G401.6 (cell line): ENCODE results near the gene ZNF438.
"Not testable (repeated sequence)": the region's sequence is repeated elsewhere in the genome, so short reads cannot be mapped to it uniquely, and the experiment has no call there.

Experiments used
- FAIRE-seq: peaks from 2 replicates; lab custom pipeline; 2012; peaks lifted over from hg19 to GRCh38; lab: Jason Lieb, UNC

The ZNF438 gene

DNA sequence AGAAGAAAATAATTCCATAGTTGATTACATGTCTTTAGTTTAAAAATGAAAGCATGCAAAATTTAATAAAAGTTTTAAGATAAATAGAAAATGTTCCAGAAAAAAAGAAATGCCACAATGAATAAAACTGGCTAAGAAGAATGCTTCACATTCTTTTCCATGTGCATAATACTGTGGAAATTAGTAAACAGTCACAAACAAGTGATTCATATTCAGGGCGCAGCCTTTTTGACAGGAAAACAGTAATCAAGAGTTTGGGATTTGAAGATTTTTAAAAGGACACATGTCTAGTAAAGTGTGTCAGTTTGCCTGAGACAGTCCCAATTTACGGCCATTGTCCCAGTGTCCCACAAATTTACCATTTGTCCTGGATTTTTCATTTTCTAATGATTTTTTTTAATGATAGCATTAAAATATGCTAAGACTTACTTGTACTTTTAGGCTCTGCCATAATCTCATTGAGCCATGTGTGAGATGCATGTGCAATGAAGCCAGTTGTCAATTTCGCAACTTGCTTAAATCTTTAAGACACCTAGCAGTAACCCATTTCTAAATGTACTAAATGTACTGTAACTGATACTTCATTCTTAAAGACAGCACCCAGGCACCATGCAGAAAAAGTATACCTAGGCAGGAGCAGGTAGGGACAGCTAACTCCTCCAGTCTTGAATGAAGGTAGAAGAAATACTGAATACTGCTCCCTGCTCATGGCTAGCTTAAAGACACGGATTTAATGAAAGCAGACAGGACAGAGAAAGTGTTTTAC is 46.9 kb downstream of the ZNF438 start:
- FAIRE-seq = no peak

DNA sequence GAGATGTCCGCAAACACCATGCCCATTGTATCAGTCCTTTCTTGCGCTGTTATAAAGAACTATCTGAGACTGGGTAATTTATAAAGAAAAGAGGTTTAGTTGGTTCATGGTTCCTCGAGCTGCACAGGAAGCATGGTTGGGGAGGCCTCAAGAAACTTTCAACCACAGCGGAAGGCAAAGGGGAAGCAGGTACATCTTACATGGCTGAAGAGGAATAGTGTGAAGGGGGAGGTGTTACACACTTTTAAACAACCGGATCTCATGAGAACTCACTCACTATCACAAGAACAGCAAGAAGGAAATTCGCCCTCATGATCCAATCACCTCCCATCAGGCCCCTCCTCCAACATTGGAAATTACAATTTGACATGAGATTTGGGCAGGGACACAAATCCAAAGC is 48.5 kb downstream of the ZNF438 start:
- FAIRE-seq = not testable (repeated sequence)

DNA sequence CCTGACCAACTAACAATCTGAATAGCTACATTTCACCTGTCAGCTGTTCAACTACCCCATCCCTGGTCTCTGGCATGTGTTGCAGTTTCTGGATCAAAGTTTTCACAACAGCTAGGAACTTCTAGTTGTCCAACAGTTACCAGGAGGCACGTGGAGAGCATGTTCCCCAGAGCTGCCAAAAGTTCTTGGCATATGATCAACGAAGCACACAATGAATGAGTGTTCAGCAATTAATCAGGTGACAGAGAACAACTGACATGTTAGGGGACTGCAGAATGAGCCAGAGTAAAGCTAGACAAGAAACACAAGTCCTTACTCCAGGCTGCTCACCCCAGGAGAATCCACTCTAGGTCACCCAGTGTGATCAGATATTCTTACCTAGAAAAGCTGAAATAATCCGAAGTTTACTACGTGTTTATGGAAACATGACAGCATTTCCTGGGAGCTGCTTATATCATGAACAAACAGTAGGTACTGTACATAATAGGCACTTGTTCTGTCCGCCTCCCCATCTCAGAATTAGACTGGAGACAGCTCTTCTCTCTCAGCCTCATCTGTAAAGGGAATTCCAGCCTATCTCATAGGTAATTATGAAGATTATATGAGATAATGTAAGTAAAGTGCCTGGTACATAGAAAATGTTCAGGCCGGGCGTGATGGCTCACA is 50.6 kb downstream of the ZNF438 start:
- FAIRE-seq = no peak

DNA sequence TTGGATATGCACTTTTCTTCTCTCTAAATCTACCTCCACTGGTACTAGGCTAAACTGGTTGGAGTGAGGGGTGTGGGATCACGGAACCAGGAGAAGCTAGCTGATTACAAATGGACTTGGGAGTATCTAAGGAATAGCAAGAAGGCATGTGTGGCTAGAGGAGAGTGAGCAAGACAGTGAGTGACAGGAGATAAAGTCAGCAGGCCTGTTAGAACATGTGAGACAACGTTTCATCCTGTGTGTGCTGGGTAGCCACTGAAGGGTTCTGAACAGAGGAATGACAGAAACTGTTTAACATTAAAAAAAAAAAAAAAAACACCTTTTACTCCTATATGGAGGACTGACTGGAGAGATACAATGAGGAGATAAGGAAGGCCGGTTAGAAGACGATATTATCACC is 51.7 kb downstream of the ZNF438 start:
- no peak for FAIRE-seq

DNA sequence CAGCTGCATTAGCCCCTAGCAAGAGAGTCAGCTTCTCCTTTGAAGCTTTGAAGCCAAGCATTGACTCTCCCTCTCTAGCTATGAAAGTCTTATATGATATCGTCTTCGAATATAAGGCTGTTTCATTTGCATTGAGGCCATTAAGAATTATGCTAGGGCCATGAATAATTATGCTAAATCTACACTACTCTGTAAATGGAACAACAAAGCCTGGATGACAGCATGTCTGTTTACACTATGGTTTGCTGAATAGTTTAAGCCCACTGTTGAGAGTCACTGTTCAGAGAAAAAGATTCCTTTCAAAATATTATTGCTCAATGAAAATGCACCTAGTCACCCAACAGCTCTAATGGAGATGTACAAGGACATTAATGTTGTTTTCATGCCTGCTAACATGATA is 52.8 kb downstream of the ZNF438 start:
- no peak for FAIRE-seq

DNA sequence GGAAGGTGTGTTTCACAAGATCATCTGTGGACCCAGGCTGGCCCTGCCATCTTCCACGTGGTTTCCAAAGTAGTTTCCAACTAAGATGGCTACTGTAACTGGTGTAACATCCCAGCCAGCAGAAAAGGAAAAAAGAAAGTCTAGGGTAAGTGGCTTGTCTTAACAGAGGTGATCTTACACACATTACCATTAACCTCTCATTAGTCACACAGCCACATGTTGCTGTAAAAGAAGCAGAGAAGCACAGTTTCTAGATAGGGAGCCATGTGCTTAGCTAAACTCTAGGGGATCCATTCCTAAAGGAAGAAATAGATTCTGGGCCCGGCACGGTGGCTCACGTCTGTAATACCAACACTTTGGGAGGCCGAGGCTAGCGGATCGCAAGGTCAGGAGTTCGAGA is 54.3 kb downstream of the ZNF438 start:
- no peak for FAIRE-seq

DNA sequence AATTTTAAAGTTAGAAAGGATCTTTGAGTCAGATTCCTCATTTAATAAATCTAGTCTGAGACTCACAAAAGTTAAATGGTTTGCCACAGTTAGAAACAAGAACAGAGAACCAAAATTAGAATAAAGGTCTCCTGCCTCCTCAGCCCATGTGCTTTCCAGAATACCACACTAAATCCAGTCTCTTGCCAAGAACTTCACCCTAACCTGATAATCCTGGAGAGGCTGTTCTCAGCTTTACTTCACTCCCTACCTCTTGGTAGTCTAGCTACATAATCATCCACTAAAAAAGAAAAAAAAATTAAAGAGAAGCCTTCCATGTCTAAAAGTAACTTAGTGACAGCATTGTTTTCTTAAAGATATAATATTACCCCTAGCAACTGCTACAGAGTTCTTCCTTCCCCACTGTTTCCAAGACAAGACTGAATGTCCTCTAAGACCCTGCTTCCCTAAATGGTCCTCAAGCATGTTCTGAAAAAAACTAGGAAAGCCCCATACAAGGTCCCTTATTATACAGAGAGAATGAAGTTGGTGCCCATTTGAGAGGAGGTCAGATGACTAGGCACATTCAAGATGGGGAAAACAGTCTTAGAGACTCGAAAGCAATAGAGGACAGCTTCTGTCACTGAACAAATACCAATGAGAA is 56.8 kb downstream of the ZNF438 start:
- no peak for FAIRE-seq

DNA sequence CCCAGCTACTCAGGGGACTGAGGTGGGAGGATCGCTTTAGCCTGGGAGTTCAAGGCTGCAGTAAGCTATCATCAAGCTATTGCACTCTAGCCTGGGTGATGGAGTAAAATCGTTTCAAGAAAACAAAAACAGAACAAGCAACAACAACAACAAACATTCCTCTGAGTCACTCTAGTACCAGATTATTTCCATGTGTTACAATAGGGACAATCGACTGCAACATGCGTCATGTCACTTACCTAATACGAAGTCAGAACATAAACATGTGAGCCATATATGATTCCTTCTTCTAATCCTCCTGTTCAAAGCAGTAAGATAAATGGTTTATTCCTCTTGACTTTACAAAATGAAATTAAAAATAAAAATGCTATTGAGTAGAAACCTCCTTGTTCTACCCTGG is 57.3 kb downstream of the ZNF438 start:
- no peak for FAIRE-seq

DNA sequence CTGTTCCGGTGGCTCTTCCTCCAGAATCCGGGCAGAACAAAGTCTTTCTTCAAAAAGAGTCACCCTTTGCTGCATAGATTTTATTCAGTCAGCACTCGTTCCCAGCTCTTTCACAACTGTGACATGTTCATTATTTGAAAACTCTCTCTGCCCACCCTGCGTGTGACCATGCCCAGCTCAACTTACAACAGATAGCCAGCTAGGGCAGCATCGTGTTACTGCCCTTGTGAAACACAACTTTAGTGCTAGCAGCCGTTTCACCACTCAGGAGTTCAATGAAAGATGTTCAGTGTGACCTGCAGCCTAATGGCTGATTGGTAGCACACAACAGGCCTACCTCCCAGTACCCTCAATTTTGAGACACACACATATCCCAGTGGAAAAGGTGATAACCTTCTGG is 57.9 kb downstream of the ZNF438 start:
- no peak for FAIRE-seq

DNA sequence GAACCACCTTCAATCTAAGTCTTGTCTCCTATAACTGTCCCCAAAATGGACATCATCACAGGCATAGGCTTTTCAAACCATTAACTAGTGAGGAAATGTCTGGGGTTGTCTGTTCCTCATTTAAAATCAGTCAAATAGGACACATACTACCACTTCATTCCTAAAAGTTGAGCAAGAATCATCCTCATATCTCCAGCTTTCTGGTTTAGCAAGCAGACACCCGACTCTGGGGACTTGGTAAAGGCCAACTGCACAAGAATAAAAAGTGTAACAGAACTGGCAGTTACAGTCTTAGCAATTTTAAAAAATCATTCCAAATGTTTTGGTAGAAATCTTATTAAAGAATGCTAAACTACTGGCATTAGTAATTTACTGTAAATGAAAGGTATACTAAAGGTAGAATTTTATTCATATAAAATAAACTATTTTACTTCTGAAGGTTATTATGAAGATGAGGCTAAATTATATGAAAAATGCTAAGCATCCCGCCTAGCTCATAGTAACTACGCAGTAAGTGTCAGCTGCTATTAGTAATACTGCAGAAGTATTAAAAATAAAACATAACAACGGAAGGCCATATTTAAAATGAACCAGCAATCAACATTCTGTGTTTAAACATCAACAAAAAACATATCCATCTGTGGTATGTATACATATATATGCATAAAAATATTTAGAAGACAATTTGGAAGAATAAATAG is 60.8 kb downstream of the ZNF438 start:
- FAIRE-seq = no peak

DNA sequence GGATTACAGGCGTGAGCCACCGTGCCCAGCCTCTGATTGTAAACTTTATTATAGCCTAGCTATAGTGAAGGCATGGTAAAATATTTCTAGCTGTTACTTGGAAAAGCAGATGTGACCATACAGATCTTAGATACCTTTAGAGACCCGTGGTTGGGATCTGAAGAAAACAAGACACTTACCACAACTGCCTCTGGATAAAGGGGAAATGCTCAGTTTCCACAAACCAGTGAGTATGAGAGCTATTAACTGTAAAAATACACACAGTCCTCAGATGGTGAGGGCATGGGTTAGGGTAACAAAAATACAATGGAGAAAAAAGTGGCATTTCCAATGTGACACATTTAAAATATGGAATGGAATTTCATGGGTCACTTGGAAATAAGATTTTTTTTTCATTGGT is 63.0 kb downstream of the ZNF438 start:
- no peak for FAIRE-seq

DNA sequence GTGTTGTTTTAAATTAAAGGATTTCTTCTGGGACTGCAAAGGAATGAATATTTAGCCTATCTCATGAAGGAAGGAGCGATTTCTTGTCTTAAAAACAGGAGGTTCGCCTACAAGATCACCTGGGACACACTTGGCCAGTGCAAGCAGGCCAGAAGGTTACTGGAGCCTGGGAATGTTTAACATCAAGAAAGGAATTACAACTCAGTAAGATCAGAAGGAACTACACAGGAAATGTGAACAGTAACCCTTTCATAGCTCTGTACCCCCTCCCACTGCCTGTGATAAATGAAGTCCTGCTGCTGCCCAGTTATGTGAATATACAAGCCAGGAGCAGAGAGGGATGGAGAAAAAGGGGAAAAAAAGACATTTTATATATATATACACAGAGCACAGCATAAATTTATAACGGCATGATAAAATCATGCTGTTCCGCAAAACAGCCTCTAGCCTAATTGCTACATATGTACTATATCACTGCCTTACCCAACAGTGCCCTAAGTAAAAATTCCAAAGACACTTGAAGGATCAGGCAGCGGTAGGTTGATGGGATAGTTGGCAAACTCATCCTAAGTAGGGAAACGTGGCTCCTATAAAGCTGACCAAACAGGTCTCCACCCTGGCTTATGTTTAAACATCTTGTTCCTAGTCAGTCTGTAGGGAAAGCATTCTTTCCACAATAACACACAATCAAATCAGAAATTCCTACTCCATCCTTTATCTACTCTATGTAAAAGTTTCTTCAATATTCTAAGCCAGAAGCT is 63.8 kb downstream of the ZNF438 start:
- no peak for FAIRE-seq

DNA sequence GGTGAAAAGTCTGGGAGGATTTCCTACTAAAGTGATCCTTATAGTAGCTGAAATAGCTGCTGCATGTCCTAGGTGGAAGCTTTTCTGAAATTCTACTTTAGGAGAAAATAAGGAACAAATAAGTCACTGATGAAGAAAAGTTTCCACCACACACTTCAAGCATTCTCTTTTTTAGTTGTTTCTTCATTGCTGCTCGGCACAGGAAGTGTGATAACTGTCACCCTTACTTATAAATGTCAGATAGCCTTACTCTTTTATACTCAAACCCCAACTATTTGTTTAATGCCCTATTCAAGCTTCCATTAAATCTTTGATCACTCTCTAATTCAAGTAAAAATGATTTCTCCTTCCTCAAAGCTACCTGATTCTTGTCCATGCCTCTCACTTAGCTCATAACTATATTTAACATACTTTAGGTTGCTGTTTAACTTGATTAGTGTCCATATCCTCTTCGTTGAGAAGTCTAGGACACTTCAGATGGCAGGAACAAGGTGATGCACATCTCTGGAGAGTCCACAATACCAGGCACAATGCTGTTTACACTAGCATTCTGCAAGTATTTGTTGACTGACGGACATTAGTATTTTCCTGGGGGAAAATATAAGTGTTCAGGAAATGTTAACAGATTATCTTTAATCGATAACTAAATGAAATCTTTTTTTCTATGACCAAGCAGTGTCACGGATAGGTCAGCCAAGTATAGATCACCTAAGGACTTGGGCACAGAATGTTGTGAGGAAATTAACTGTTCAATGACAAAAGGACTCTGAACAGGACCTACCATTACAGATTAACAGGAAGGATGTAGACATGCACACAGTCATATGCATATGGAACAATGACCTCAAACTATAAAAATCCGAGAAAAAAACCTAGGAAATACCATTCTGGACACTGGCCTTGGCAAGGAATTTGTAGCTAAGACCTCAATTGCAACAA is 67.4 kb downstream of the ZNF438 start:
- no peak for FAIRE-seq

DNA sequence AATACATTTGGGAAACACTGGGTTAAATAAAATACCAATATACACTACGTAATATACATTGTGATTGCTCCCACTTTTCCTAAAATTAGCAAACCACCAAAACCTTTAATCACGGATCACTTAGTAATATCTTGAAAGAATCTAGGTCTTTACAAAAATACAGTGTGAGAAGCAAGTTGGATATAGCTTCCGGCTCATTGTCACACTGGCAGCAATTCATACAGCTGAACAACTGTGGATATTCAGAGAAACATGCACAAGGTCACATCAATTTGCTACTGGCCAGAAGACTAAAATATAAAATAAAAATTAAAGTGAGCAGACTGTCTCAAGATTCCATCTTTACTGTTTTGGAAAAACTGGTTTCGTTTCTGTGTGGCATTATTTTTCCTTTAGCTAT is 69.1 kb downstream of the ZNF438 start:
- FAIRE-seq = no peak

DNA sequence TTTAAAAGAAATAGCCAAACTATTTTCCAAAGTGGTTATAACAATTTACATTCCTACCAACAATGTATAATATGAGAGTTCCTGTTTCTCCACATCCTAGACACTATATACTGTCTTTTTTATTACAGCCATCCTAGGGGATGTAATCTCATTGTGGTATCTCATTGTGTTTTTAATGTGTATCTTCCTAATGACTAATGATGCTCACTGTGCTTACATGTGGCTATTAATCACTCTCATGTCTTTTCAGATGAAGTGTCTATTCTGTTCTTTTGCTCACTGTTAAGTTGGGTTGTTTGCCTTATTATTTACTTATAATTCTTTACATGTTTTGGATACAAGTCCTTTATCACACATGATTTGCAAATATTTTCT is 71.8 kb downstream of the ZNF438 start:
- no peak for FAIRE-seq

DNA sequence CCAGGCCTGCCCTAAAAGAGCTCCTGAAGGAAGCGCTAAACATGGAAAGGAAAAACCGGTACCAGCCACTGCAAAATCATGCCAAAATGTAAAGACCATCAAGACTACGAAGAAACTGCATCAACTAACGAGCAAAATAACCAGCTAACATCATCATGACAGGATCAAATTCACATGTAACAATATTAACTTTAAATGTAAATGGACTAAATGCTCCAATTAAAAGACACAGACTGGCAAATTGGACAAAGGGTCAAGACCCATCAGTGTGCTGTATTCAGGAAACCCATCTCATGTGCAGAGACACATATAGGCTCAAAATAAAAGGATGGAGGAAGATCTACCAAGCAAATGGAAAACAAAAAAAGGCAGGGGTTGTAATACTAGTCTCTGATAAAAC is 82.4 kb downstream of the ZNF438 start:
- not testable (repeated sequence) for FAIRE-seq

DNA sequence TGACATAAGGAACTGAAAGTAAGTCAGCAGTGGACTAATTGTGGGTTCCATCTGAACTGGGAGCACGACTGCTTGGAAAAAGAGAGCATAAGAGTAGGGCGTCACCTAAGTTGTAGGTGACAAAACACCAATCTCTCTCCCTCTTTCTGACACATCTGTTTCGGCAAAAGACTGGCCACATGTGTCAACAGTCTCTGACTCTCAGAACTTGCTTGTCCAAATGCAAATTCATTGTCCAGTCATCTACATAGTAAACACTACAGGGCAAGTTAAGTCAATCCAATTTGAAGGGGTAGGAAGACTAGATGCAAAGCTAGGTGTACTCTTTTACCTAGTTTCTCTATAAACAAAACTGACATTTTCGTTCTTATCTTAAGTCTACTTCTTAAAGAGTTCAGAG is 87.7 kb downstream of the ZNF438 start:
- no peak for FAIRE-seq

DNA sequence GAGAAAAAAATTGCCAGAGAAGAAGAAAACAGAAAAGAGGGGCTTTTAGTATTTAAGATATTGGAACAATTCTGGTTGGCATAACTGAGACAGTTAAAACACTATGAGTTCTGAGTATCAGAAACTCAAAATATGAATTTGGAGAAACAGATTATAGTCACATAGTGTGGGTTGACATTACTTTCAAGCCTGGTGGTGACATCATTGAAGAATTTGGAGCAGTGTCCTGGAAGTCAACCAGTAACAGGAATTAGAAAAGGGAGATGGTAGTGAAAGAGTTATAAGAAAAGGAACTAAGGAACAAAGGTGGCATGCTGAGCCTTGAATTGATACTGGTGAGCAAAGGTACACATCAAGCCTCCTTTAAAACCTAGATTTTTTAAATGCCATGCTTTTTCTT is 88.2 kb downstream of the ZNF438 start:
- no peak for FAIRE-seq

DNA sequence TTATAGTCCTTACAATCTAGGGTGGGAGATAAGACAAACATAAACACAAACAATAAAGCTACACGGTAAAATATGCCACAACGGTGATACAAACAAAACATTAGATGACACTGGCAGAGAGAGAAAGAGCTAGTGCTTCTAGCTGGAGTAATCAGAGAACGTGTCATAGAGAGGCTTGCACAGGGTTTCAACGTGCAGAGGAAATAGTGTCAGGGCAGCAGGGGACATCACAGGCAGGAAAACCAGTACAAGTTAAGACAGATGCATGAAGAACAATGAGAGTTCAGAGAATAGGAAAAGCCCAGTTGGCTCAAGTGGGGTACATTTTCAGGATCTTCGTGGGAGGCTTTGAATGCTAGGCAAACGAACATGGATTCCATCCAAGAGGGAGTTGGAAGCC is 91.4 kb downstream of the ZNF438 start:
- no peak for FAIRE-seq

DNA sequence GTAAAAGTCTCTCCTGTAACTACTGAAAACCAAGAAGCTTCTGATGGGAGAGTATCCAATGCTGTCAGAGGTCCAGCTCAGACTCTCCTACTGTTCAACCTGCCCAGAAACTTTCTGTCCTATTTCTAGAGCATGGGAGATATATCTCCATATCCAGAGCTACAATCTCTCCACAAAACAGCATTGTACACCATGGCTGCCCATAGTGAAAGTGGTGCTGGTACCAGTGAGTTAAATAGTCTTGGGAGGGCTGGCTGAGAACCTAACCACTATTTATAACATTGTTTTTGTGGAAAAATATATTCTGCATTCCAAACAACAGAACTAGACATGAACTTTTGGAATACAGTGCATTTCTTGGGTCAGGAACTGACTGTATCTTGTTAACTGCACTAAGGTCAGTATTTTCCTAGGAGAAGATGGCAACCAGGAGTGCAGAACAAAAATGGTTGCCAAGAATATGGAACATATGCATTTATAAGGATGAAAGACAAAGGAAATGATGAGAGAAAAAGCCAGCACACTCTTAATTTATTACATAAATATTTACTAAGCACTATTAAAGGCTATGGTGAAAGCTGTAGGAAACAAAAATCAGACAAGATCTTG is 91.9 kb downstream of the ZNF438 start:
- no peak for FAIRE-seq

DNA sequence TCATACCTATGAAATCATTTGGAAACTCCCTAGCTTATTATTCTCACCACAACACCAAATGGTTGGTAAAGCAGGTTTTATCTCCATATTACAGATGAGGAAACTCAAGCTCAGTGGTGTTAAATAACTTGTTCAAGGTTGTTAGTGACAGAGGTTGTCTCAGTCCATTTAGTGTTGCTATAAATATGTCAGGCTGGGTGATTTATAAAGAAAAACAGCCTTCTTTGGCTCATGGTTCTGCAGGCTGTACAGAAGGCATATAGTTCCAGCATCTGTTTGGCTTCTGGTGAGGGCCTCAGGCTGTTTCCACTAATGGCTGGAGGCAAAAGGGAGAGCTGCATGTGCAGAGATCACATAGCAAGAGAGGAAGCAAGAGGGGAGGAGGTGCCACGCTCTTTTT is 96.6 kb downstream of the ZNF438 start:
- FAIRE-seq = no peak
